Measurements from ENCODE around the gene GDPD3. TPM values are rescaled to one million over a fixed set of nuclear protein-coding genes. Genes with fewer than 3 reads are reported as not detected.

GDPD3 gene
- polyA plus RNA-seq, 1 donor (not counting 4 experiments of a cell fraction or from before 2014, with no cell fraction given), result 1.1 TPM

DNA sequence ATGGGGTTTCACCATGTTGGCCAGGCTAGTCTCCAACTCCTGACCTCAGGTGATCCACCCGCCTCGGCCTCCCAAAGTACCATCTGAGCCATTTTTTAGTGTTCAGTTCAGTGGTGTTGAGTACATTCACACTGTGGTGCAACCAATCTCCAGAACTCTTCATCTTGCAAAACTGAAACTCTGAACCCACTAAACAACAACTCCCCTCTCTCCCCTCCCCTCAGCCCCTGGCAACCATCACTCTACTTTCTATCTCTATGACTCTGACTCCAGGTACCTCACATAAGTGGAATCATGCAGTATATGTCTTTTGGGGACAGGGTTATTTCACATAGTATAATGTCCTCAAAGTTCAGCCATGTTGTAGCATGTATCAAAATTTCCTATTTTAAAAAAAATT, 28.4 kb upstream of the GDPD3 start:
- Histone ChIP-seq H3K4me2 (ENCODE audit: control insufficient read depth, extremely low read depth, insufficient read depth, low read depth, low read length) (no peak overlapping the region), H2AFZ (ENCODE audit: control insufficient read depth, low read length) (no peak overlapping the region), H3K27me3 (ENCODE audit: control insufficient read depth, extremely low read depth, insufficient read depth, low read length) (peaks cover 3% of the 10 kb centered on the region), H3K79me2 (ENCODE audit: control insufficient read depth, insufficient read depth, low read length) (no peaks in the 10 kb centered on the region), H3K27ac (ENCODE audit: control insufficient read depth, insufficient read depth, low read length) (no peak overlapping the region), H3K36me3 (ENCODE audit: control insufficient read depth in 2 of 2, extremely low read depth in 1 of 2, insufficient read depth in 2 of 2, low read length in 2 of 2) (no peaks in the 10 kb centered on the region), H3K9me1 (ENCODE audit: control insufficient read depth, extremely low read depth, insufficient read depth, low read length) (no peaks in the 10 kb centered on the region), H3K4me3 (ENCODE audit: control insufficient read depth in 2 of 3, extremely low read depth in 1 of 3, insufficient read depth in 2 of 3, low read depth in 1 of 3, low read length in 3 of 3) (no peak overlapping the region), H3K9me3 (ENCODE audit: control insufficient read depth, low read depth, low read length) (no peaks in the 10 kb centered on the region), H3K9ac (ENCODE audit: control insufficient read depth, extremely low read depth, insufficient read depth, low read length) (no peak overlapping the region), H4K20me1 (ENCODE audit: control insufficient read depth, extremely low read depth, insufficient read depth, low read length) (no peaks in the 10 kb centered on the region), H3K4me1 (ENCODE audit: control insufficient read depth, extremely low read depth, insufficient read depth, low read length) (no peaks in the 10 kb centered on the region)
- dilution Hi-C loops (cut with MboI; ENCODE audit: extremely low pct_ligation_motif_present, low sequenced_read_pairs), result no loop called here
- no peak for TF ChIP-seq EZH2 (IDR thresholded peaks at IDR 0.05; ENCODE audit: low read length)
- TF ChIP-seq, protein P1, sequence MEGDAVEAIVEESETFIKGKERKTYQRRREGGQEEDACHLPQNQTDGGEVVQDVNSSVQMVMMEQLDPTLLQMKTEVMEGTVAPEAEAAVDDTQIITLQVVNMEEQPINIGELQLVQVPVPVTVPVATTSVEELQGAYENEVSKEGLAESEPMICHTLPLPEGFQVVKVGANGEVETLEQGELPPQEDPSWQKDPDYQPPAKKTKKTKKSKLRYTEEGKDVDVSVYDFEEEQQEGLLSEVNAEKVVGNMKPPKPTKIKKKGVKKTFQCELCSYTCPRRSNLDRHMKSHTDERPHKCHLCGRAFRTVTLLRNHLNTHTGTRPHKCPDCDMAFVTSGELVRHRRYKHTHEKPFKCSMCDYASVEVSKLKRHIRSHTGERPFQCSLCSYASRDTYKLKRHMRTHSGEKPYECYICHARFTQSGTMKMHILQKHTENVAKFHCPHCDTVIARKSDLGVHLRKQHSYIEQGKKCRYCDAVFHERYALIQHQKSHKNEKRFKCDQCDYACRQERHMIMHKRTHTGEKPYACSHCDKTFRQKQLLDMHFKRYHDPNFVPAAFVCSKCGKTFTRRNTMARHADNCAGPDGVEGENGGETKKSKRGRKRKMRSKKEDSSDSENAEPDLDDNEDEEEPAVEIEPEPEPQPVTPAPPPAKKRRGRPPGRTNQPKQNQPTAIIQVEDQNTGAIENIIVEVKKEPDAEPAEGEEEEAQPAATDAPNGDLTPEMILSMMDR (optimal IDR thresholded peaks at IDR 0.05 in 1 of 3, IDR thresholded peaks at IDR 0.05 in 1 of 3, conservative IDR thresholded peaks at IDR 0.05 in 1 of 3; ENCODE audit: extremely low read depth in 1 of 3, insufficient read depth in 2 of 3, low read length in 3 of 3), result no peak
- no peak for FAIRE-seq
- no peak for DNase-seq (ENCODE audit: low read depth, low spot score)

DNA sequence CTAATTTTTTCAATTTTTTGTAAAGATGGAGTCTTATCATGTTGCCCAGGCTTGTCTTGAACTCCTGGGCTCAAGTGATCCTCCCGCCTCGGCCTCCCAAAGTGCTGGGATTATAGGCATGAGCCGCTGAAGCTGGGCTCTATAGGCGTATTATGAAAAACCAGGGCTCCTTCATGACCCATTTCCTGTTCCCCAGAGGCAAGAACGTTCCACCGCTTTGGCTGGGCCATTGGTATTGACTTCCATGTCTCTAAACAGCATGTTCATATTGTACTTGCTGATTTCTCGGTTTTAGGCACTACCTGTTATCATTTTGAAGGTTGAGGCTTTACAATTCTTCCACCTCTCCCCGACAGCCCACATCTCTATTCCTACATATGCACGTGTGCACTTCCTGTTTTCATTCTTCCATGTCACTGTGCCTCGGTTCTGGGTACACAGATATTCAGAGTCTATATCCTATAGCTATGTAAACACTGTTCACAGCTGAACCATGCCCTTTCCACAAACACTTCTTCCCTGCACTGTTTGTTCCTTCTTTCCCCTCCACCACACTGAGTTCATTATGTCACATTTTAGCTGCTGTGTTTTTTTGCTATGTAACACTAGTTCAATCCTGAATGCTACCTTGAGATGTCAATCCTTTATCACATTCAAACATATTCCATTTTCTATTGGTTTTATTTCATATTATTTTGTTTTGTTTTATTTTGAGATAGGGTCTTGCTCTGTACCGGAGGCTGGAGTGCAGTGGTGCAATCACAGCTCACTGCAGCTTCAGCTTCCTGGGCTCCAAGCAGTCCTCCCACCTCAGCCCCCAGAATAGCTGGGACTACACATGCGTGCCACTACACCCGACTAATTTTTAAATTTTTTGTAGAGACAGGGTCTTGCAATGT, 26.5 kb upstream of the GDPD3 start:
- DNase-seq (ENCODE audit: low read depth, low spot score), result no peak
- FAIRE-seq, result no peak
- no peak for TF ChIP-seq EZH2 (IDR thresholded peaks at IDR 0.05; ENCODE audit: low read length)
- TF ChIP-seq, protein P1 (optimal IDR thresholded peaks at IDR 0.05 in 1 of 3, IDR thresholded peaks at IDR 0.05 in 1 of 3, conservative IDR thresholded peaks at IDR 0.05 in 1 of 3; ENCODE audit: extremely low read depth in 1 of 3, insufficient read depth in 2 of 3, low read length in 3 of 3), result no peak

More for the DNA sequence above, 26.5 kb upstream of the GDPD3 start:
- dilution Hi-C loops (cut with MboI; ENCODE audit: extremely low pct_ligation_motif_present, low sequenced_read_pairs), result no loop called here
- Histone ChIP-seq H3K27me3 (ENCODE audit: control insufficient read depth, extremely low read depth, insufficient read depth, low read length) (peaks cover 3% of the 10 kb centered on the region), H3K9me3 (ENCODE audit: control insufficient read depth, low read depth, low read length) (no peaks in the 10 kb centered on the region), H3K9ac (ENCODE audit: control insufficient read depth, extremely low read depth, insufficient read depth, low read length) (no peak overlapping the region), H3K79me2 (ENCODE audit: control insufficient read depth, insufficient read depth, low read length) (no peaks in the 10 kb centered on the region), H4K20me1 (ENCODE audit: control insufficient read depth, extremely low read depth, insufficient read depth, low read length) (no peaks in the 10 kb centered on the region), H3K27ac (ENCODE audit: control insufficient read depth, insufficient read depth, low read length) (no peak overlapping the region), H3K36me3 (ENCODE audit: control insufficient read depth in 2 of 2, extremely low read depth in 1 of 2, insufficient read depth in 2 of 2, low read length in 2 of 2) (no peaks in the 10 kb centered on the region), H2AFZ (ENCODE audit: control insufficient read depth, low read length) (no peak overlapping the region), H3K4me1 (ENCODE audit: control insufficient read depth, extremely low read depth, insufficient read depth, low read length) (no peaks in the 10 kb centered on the region), H3K4me3 (ENCODE audit: control insufficient read depth in 2 of 3, extremely low read depth in 1 of 3, insufficient read depth in 2 of 3, low read depth in 1 of 3, low read length in 3 of 3) (no peak overlapping the region), H3K4me2 (ENCODE audit: control insufficient read depth, extremely low read depth, insufficient read depth, low read depth, low read length) (no peak overlapping the region), H3K9me1 (ENCODE audit: control insufficient read depth, extremely low read depth, insufficient read depth, low read length) (no peaks in the 10 kb centered on the region)

Measured in keratinocyte (primary cell).